Activated naive CD4-positive, alpha-beta T cell treated with anti-CD3 and anti-CD28 coated beads, Interleukin-2, amount 10 ng/mL, durations not matched to agents 7 days and 5 days (primary cell): ENCODE data around the gene RPP40.

Experiments
- CTCF ChIA-PET: fragments of 350-600 bp; sonication (Branson Sonifier 250); formaldehyde crosslinking; loops from one replicate; lab custom pipeline; 2021; ENCODE audit warnings: antibody characterized with exemption; lab: Charles Lee
- DNase-seq: peaks from one replicate; pipeline ENCODE4 v3.0.0-alpha.2; 2020
- H3K27ac Mint-ChIP-seq: one replicate; pipeline ENCODE4 v1.8.0; 2021; ENCODE audit warnings: mild to moderate bottlenecking, moderate library complexity, mixed read lengths
- H3K27me3 Mint-ChIP-seq: one replicate; pipeline ENCODE4 v1.8.0; 2021; ENCODE audit warnings: mild to moderate bottlenecking, mixed read lengths
- H3K36me3 Mint-ChIP-seq: one replicate; pipeline ENCODE4 v1.8.0; 2021; ENCODE audit warnings: mixed read lengths
- H3K4me1 Mint-ChIP-seq: one replicate; pipeline ENCODE4 v1.8.0; 2021; ENCODE audit warnings: mixed read lengths
- H3K4me3 Mint-ChIP-seq: one replicate; pipeline ENCODE4 v1.8.0; 2021; ENCODE audit warnings: mild to moderate bottlenecking, moderate library complexity, mixed read lengths
- H3K9me3 Mint-ChIP-seq: one replicate; pipeline ENCODE4 v1.8.0; 2021; ENCODE audit warnings: mixed read lengths

RPP40 gene

GRCh38 chr6:4970739-4971395, 33.0 kb downstream of the RPP40 start:
- Mint-ChIP-seq H3K27ac (no peak overlapping the region), H3K9me3 (no peaks in the 10 kb centered on the region), H3K27me3 (peaks cover 12% of the 10 kb centered on the region), H3K36me3 (no peaks in the 10 kb centered on the region), H3K4me3 (no peak overlapping the region), H3K4me1 (no peaks in the 10 kb centered on the region)
- no peak for DNase-seq
- CTCF ChIA-PET, result no interaction called here

- Mint-ChIP-seq H3K4me3 (no peak overlapping the region), H3K4me1 (no peaks in the 10 kb centered on the region), H3K9me3 (no peaks in the 10 kb centered on the region), H3K27me3 (peaks cover 14% of the 10 kb centered on the region), H3K36me3 (no peaks in the 10 kb centered on the region), H3K27ac (no peak overlapping the region)
- CTCF ChIA-PET, result no interaction called here
- DNase-seq, result no peak
Observed at GRCh38 chr6:4969609-4970285, 34.1 kb downstream of the RPP40 start.

- H3K4me1 Mint-ChIP-seq, result no peaks in the 10 kb centered on the region
- H3K9me3 Mint-ChIP-seq, result no peaks in the 10 kb centered on the region
- peaks cover 7% of the 10 kb centered on the region for H3K27me3 Mint-ChIP-seq
- CTCF ChIA-PET, result no interaction called here
- no peak for DNase-seq
- no peaks in the 10 kb centered on the region for H3K36me3 Mint-ChIP-seq
- H3K4me3 Mint-ChIP-seq, result no peak overlapping the region
- H3K27ac Mint-ChIP-seq, result no peak overlapping the region
Observed at GRCh38 chr6:4967301-4968030, 36.4 kb downstream of the RPP40 start.

GRCh38 chr6:4965562-4966389, 38.1 kb downstream of the RPP40 start:
- CTCF ChIA-PET, result no interaction called here
- no peak overlapping the region for H3K4me3 Mint-ChIP-seq
- peaks cover 7% of the 10 kb centered on the region for H3K27me3 Mint-ChIP-seq
- no peak overlapping the region for H3K27ac Mint-ChIP-seq
- DNase-seq, result no peak
- no peaks in the 10 kb centered on the region for H3K9me3 Mint-ChIP-seq
- H3K36me3 Mint-ChIP-seq, result no peaks in the 10 kb centered on the region
- H3K4me1 Mint-ChIP-seq, result no peaks in the 10 kb centered on the region

- Mint-ChIP-seq H3K27ac (no peak overlapping the region), H3K4me3 (no peak overlapping the region), H3K9me3 (no peaks in the 10 kb centered on the region), H3K36me3 (no peaks in the 10 kb centered on the region), H3K4me1 (no peaks in the 10 kb centered on the region), H3K27me3 (peaks cover 3% of the 10 kb centered on the region)
- no peak for DNase-seq
- CTCF ChIA-PET, result no interaction called here
Observed at GRCh38 chr6:4964675-4965561, 38.9 kb downstream of the RPP40 start.

- DNase-seq, result no peak
- Mint-ChIP-seq H3K27me3 (peaks cover 4% of the 10 kb centered on the region), H3K4me3 (no peak overlapping the region), H3K27ac (no peak overlapping the region), H3K9me3 (no peaks in the 10 kb centered on the region), H3K36me3 (no peaks in the 10 kb centered on the region), H3K4me1 (no peaks in the 10 kb centered on the region)
- CTCF ChIA-PET, result no interaction called here
Observed at GRCh38 chr6:4962905-4963304, 40.9 kb downstream of the RPP40 start.

GRCh38 chr6:4961322-4962168, 42.3 kb downstream of the RPP40 start:
- Mint-ChIP-seq H3K36me3 (no peaks in the 10 kb centered on the region), H3K9me3 (no peaks in the 10 kb centered on the region), H3K4me3 (no peak overlapping the region), H3K27ac (no peak overlapping the region), H3K4me1 (no peaks in the 10 kb centered on the region), H3K27me3 (peaks cover 9% of the 10 kb centered on the region)
- DNase-seq, result no peak
- CTCF ChIA-PET, result no interaction called here

GRCh38 chr6:4958624-4959023, 45.2 kb downstream of the RPP40 start:
- no peaks in the 10 kb centered on the region for H3K4me1 Mint-ChIP-seq
- no peak overlapping the region for H3K4me3 Mint-ChIP-seq
- CTCF ChIA-PET, result no interaction called here
- no peak for DNase-seq
- no peaks in the 10 kb centered on the region for H3K9me3 Mint-ChIP-seq
- peaks cover 4% of the 10 kb centered on the region for H3K36me3 Mint-ChIP-seq
- no peak overlapping the region for H3K27ac Mint-ChIP-seq
- H3K27me3 Mint-ChIP-seq, result peaks cover 6% of the 10 kb centered on the region

GRCh38 chr6:4957521-4958231, 46.2 kb downstream of the RPP40 start:
- peaks cover 6% of the 10 kb centered on the region for H3K27me3 Mint-ChIP-seq
- CTCF ChIA-PET, result interaction anchor here (1.1 kb wide), 1 partner anchor 13 kb away, joined by 3 read pairs; no protein-coding TSS in a partner anchor
- no peak for DNase-seq
- H3K4me1 Mint-ChIP-seq, result no peaks in the 10 kb centered on the region
- no peaks in the 10 kb centered on the region for H3K9me3 Mint-ChIP-seq
- H3K4me3 Mint-ChIP-seq, result no peak overlapping the region
- H3K36me3 Mint-ChIP-seq, result peaks cover 8% of the 10 kb centered on the region
- H3K27ac Mint-ChIP-seq, result no peak overlapping the region

- Mint-ChIP-seq H3K4me3 (no peak overlapping the region), H3K27me3 (peaks cover 6% of the 10 kb centered on the region), H3K27ac (no peak overlapping the region), H3K9me3 (no peaks in the 10 kb centered on the region), H3K36me3 (peaks cover 11% of the 10 kb centered on the region), H3K4me1 (no peaks in the 10 kb centered on the region)
- no peak for DNase-seq
- CTCF ChIA-PET, result interaction anchor here (1.1 kb wide), 1 partner anchor 12 kb away, joined by 3 read pairs; no protein-coding TSS in a partner anchor
Observed at GRCh38 chr6:4956625-4957024, 47.2 kb downstream of the RPP40 start.

- Mint-ChIP-seq H3K4me3 (no peak overlapping the region), H3K36me3 (peaks cover 12% of the 10 kb centered on the region), H3K27ac (no peak overlapping the region), H3K9me3 (no peaks in the 10 kb centered on the region), H3K27me3 (peaks cover 6% of the 10 kb centered on the region), H3K4me1 (no peaks in the 10 kb centered on the region)
- no peak for DNase-seq
- CTCF ChIA-PET, result no interaction called here
Observed at GRCh38 chr6:4953440-4953839, 50.4 kb downstream of the RPP40 start.

GRCh38 chr6:4950836-4951533, 52.9 kb downstream of the RPP40 start:
- Mint-ChIP-seq H3K36me3 (peaks cover 12% of the 10 kb centered on the region), H3K4me1 (no peaks in the 10 kb centered on the region), H3K4me3 (no peak overlapping the region), H3K9me3 (no peaks in the 10 kb centered on the region), H3K27me3 (no peaks in the 10 kb centered on the region), H3K27ac (no peak overlapping the region)
- CTCF ChIA-PET, result no interaction called here
- DNase-seq, result no peak
